HL-60 (cell line): ENCODE measurements around the gene TMEM198.

ENCODE experiments used
- DNase-seq, 2 experiments: peaks; one replicate each; pipeline ENCODE4 v3.0.0-alpha.2; 2010 to 2020; ENCODE audit warnings: low read depth in 1 of 2, low spot score in 1 of 2
- H3K27ac ChIP-seq: fragments of 250-450 bp; sonication (Bioruptor Pico); replicated peaks from 2 replicates; pipeline ENCODE4 v1.5.1; 2020; ENCODE audit warnings: mild to moderate bottlenecking, moderate library complexity
- H3K27me3 ChIP-seq: fragments of 250-450 bp; sonication (Bioruptor Pico); 2 replicates; pipeline ENCODE4 v1.5.1; 2021; ENCODE audit warnings: mild to moderate bottlenecking, moderate library complexity; ENCODE audit not compliant: insufficient read depth, poor library complexity, severe bottlenecking
- H3K4me3 ChIP-seq: replicated peaks from 2 replicates; pipeline ENCODE4 v1.5.1; 2011; ENCODE audit warnings: mild to moderate bottlenecking, control low read depth, low read length; ENCODE audit not compliant: insufficient read depth
- GABPA ChIP-seq: IDR thresholded peaks from 2 replicates; pipeline ENCODE4 v1.6.1; 2012; ENCODE audit warnings: low read depth
- POLR2AphosphoS5 ChIP-seq: IDR thresholded peaks from 2 replicates; pipeline ENCODE4 v1.6.1; 2012; ENCODE audit warnings: low read depth
- REST ChIP-seq: IDR thresholded peaks from 2 replicates; pipeline ENCODE4 v1.6.1; 2012; ENCODE audit warnings: low read depth; ENCODE audit not compliant: insufficient replicate concordance
- SPI1 ChIP-seq: IDR thresholded peaks from 2 replicates; pipeline ENCODE4 v1.6.1; 2012; ENCODE audit warnings: low read depth, mild to moderate bottlenecking, borderline replicate concordance
- TF ChIP-seq, protein P1 (sequence below): IDR thresholded peaks from one replicate; pipeline ENCODE4 v1.5.1; 2011; ENCODE audit warnings: low read length, control low read depth, inconsistent platforms; ENCODE audit not compliant: insufficient read depth

TMEM198 gene

GRCh38 chr2:219525533-219526232, 18.1 kb upstream of the TMEM198 start:
- Histone ChIP-seq H3K27me3 (peaks cover 85% of the 10 kb centered on the region), H3K4me3 (no peak overlapping the region), H3K27ac (no peak overlapping the region)
- TF ChIP-seq GABPA (no peak), SPI1 (no peak), REST (peak; percentile 50)
- DNase-seq, result no peak

GRCh38 chr2:219526320-219527075, 17.3 kb upstream of the TMEM198 start:
- no peak for DNase-seq
- peaks cover 80% of the 10 kb centered on the region for H3K27me3 ChIP-seq
- no peak overlapping the region for H3K4me3 ChIP-seq
- no peak overlapping the region for H3K27ac ChIP-seq
- TF ChIP-seq, protein P1, sequence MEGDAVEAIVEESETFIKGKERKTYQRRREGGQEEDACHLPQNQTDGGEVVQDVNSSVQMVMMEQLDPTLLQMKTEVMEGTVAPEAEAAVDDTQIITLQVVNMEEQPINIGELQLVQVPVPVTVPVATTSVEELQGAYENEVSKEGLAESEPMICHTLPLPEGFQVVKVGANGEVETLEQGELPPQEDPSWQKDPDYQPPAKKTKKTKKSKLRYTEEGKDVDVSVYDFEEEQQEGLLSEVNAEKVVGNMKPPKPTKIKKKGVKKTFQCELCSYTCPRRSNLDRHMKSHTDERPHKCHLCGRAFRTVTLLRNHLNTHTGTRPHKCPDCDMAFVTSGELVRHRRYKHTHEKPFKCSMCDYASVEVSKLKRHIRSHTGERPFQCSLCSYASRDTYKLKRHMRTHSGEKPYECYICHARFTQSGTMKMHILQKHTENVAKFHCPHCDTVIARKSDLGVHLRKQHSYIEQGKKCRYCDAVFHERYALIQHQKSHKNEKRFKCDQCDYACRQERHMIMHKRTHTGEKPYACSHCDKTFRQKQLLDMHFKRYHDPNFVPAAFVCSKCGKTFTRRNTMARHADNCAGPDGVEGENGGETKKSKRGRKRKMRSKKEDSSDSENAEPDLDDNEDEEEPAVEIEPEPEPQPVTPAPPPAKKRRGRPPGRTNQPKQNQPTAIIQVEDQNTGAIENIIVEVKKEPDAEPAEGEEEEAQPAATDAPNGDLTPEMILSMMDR, result no peak
- no peak for TF ChIP-seq GABPA
- no peak for TF ChIP-seq POLR2AphosphoS5
- TF ChIP-seq SPI1, result no peak
- no peak for TF ChIP-seq REST

GRCh38 chr2:219527076-219527394, 16.8 kb upstream of the TMEM198 start:
- Histone ChIP-seq H3K27me3 (peaks cover 75% of the 10 kb centered on the region), H3K27ac (no peak overlapping the region), H3K4me3 (no peak overlapping the region)
- TF ChIP-seq SPI1 (no peak), REST (no peak), GABPA (no peak), POLR2AphosphoS5 (no peak)
- TF ChIP-seq, protein P1, result no peak
- DNase-seq, result no peak
